Thoracic aorta (tissue), 2 donors: Measurements from ENCODE around the gene OR4D10. TPM values are rescaled to one million over a fixed set of nuclear protein-coding genes. Genes with fewer than 3 reads are reported as not detected.

ENCODE experiments used
- ATAC-seq: fragments of 150-250 bp; one replicate; pipeline ENCODE4 v1.8.0; 2017; ENCODE audit warnings: low read depth; ENCODE audit not compliant: insufficient number of reproducible peaks, low FRiP score
- DNase-seq: peaks from one replicate; pipeline ENCODE4 v3.0.0-alpha.2; 2020; ENCODE audit warnings: low spot score
- H3K27ac ChIP-seq, 2 donors: fragments of 200-600 bp; sonication (generic); 1 replicate in 1 of 2; 2 replicates in 1 of 2; pipeline ENCODE4 v1.5.1; 2016; ENCODE audit warnings: mild to moderate bottlenecking in 2 of 2, moderate library complexity in 2 of 2
- H3K27me3 ChIP-seq: fragments of 200-600 bp; sonication (generic); replicated peaks from 2 replicates; pipeline ENCODE4 v1.6.0; 2016; ENCODE audit warnings: mild to moderate bottlenecking; ENCODE audit not compliant: insufficient read depth
- H3K36me3 ChIP-seq: fragments of 200-600 bp; sonication (generic); one replicate; pipeline ENCODE4 v1.5.1; 2016
- H3K4me1 ChIP-seq, 2 donors: fragments of 200-600 bp; sonication (generic); 1 replicate in 1 of 2; 2 replicates in 1 of 2; pipeline versions ENCODE4 v1.5.1 to v1.6.0; 2016; ENCODE audit warnings: low read depth in 2 of 2, mild to moderate bottlenecking in 1 of 2; ENCODE audit not compliant: control insufficient read depth in 1 of 2
- H3K4me3 ChIP-seq: fragments of 200-600 bp; sonication (generic); 2 replicates; pipeline ENCODE4 v1.5.1; 2016; ENCODE audit warnings: mild to moderate bottlenecking
- H3K9me3 ChIP-seq: fragments of 200-600 bp; sonication (generic); 2 replicates; pipeline ENCODE4 v1.5.1; 2016
- total RNA-seq, 2 donors: library from RNA; depleted of rRNA; stranded (reverse); fragments of >200 nt; gene quantifications; one replicate each; pipeline versions ENCODE4 v1.1.0 to v1.2.3, GENCODE V29; 2016
- TF ChIP-seq, protein P1 (sequence below): fragments of 200-600 bp; sonication (generic); IDR thresholded peaks from one replicate; pipeline ENCODE4 v1.5.1; 2019; ENCODE audit warnings: antibody characterized with exemption

OR4D10 gene
- total RNA-seq, 2 donors from 2014 or later: not detected

DNA sequence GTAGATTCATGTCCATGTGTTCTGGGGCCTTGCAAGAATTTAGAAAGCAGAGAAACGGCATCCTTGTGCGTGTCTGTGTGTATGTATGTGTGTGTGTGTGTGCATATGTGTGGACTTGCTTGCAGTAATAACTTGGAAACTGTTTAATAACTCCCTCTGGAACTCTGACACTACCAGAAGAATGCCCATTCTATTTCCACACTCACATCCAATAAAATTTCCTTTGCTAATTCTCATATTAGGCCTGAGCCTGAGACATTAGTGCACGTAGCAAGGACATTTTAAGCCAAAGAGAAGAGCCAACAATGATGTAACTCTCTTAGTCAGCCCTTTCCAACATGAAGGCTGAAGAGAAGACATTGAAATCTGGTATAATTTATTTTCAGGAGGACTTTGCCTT lies 13.2 kb upstream of the OR4D10 start:
- H3K4me3 ChIP-seq: no peak overlapping the region
- TF ChIP-seq, protein P1, sequence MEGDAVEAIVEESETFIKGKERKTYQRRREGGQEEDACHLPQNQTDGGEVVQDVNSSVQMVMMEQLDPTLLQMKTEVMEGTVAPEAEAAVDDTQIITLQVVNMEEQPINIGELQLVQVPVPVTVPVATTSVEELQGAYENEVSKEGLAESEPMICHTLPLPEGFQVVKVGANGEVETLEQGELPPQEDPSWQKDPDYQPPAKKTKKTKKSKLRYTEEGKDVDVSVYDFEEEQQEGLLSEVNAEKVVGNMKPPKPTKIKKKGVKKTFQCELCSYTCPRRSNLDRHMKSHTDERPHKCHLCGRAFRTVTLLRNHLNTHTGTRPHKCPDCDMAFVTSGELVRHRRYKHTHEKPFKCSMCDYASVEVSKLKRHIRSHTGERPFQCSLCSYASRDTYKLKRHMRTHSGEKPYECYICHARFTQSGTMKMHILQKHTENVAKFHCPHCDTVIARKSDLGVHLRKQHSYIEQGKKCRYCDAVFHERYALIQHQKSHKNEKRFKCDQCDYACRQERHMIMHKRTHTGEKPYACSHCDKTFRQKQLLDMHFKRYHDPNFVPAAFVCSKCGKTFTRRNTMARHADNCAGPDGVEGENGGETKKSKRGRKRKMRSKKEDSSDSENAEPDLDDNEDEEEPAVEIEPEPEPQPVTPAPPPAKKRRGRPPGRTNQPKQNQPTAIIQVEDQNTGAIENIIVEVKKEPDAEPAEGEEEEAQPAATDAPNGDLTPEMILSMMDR: no peak
- H3K9me3 ChIP-seq: no peaks in the 10 kb centered on the region
- H3K36me3 ChIP-seq: no peaks in the 10 kb centered on the region
- DNase-seq (no peak), ATAC-seq (no peak)
- H3K27ac ChIP-seq: no peak overlapping the region
- H3K4me1 ChIP-seq: no peaks in the 10 kb centered on the region
- H3K27me3 ChIP-seq: no peaks in the 10 kb centered on the region

DNA sequence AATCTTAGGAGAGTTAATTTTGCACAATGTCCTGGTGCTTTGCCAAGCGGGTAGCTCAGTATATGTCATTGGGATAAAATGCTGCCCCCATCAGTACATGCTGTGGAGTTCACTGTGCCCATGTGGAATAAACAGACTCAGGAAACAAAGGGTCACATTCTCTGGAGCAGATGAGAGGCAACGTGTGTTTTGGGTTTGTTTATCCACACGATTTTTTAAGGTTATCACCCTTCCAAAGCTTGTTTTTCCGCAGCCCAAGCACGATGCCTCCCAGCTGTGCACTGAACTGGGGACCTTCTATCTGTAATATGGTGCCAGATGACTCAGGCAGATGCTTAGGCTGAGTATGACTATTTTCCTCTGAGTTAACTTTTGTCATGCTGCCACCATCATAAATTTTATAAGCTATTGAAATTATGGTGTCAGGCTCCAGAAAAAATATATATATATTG lies 9.9 kb upstream of the OR4D10 start:
- TF ChIP-seq, protein P1: no peak
- Histone ChIP-seq H3K9me3 (no peaks in the 10 kb centered on the region), H3K36me3 (no peaks in the 10 kb centered on the region), H3K27ac (no peak overlapping the region), H3K27me3 (no peaks in the 10 kb centered on the region), H3K4me1 (no peaks in the 10 kb centered on the region), H3K4me3 (no peak overlapping the region)
- ATAC-seq: no peak
- no peak for DNase-seq

DNA sequence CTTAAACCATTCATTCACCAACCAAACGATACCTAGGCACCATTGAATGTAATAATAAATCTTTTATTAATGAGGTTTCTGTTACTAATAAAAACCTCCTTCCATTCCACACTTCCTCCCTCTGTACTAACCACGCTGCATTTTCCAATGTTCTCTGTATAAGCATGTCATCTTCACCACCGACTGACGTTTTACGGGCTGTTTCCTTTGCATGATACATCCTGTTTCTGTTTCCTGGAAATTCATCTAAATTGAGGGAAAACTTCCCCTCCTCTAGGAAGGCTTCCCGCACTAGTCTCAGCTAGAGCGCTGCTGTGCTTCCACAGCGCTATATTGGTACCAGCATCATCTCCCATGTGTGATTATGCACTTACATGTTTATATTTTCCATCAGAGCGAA lies 2.1 kb downstream of the OR4D10 start:
- DNase-seq (no peak), ATAC-seq (no peak)
- Histone ChIP-seq H3K36me3 (no peaks in the 10 kb centered on the region), H3K9me3 (no peaks in the 10 kb centered on the region), H3K4me1 (no peaks in the 10 kb centered on the region), H3K27ac (no peak overlapping the region), H3K4me3 (no peak overlapping the region), H3K27me3 (no peaks in the 10 kb centered on the region)
- TF ChIP-seq, protein P1: no peak

DNA sequence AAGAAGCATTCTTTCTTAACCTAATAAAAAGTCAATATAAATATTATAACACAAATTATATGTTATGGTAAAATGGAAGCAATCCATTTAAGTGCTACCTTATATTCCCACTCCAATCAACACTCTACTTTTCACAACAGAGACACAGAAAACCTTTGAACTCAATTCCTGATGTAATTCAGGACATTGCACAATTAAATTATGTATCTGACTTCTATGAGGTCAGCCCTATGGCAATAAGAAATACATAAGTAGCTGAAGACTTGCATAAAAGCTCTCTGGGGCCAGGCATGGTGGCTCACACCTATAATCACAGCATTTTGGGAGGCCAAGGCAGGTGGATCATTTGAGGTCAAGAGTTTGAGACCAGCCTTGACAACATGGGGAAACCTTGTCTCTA lies 6.8 kb downstream of the OR4D10 start:
- no peaks in the 10 kb centered on the region for H3K36me3 ChIP-seq
- no peaks in the 10 kb centered on the region for H3K27me3 ChIP-seq
- H3K9me3 ChIP-seq: no peaks in the 10 kb centered on the region
- no peak overlapping the region for H3K4me3 ChIP-seq
- TF ChIP-seq, protein P1: no peak
- H3K4me1 ChIP-seq: no peaks in the 10 kb centered on the region
- no peak overlapping the region for H3K27ac ChIP-seq
- ATAC-seq (no peak), DNase-seq (no peak)

DNA sequence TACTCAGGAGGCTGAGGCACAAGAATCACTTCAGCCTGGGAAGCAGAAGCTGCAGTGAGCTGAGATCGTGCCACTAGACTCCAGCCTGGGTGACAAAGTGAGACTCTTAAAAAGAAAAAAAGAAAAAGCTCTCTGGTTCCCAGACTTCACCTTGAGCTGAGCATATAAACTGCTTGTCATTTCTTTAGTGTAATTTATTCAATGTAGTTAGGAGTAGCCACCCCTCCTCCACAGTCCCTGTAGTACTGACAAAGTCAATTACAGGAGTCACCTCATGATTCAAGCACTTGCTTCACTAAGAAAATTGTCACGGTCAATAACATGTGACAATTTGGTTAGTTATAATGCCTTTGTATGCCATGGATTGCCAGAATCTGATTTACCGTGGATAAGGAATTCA lies 7.2 kb downstream of the OR4D10 start:
- TF ChIP-seq, protein P1: no peak
- no peaks in the 10 kb centered on the region for H3K36me3 ChIP-seq
- H3K4me3 ChIP-seq: no peak overlapping the region
- DNase-seq: no peak
- no peaks in the 10 kb centered on the region for H3K9me3 ChIP-seq
- H3K27ac ChIP-seq: no peak overlapping the region
- no peaks in the 10 kb centered on the region for H3K4me1 ChIP-seq
- no peak for ATAC-seq
- no peaks in the 10 kb centered on the region for H3K27me3 ChIP-seq
